Activated T-helper 9 cell treated with anti-CD3 and anti-CD28 coated beads, Interleukin-2, amount 50 U/mL, for 16 hours (primary cell): ENCODE results near the gene EVI5.
"Not testable (repeated sequence)": the region's sequence is repeated elsewhere in the genome, so short reads cannot be mapped to it uniquely, and the experiment has no call there.

Experiments used
- DNase-seq: peaks from one replicate; pipeline ENCODE4 v3.0.0-alpha.2; 2020; ENCODE audit warnings: low read depth

EVI5 gene

DNA sequence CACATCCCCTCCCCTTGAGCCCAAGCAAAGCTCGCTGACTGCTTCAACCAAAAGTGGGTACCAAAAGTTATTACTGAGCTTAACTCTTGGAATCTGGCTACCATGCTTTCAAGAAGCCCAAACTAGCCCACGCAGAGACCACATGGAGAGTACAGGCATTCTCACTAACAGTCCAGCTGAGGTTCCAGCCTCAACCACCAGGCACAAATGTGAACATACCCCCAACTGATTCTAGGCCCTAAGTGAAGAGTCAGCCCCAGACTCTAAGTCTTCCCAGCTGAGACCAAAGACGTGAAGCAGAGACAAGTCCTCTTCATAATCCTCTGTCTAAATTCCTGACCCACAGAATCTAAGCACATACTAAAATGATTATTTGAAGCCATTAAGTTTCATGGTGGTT is 36.8 kb downstream of the EVI5 start:
- DNase-seq, result no peak

DNA sequence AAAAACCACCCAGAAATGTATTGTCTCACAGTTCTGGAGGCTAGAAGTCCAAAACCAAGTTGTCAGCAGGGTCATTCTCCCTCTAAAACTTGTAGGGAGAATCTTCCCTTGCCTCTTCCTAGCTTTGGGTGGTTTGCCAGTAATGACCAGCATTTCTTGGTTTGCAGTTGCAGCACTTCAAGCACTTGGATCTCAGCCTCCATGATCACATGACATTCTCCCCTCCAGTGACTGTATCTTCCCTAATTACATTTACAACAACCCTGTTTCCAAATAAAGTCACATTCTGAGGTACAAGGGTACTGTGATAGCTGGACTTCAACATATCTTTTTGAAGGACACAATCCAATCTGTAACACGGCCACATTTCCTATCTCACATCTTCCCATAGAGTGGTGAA is 37.2 kb downstream of the EVI5 start:
- DNase-seq, result no peak

DNA sequence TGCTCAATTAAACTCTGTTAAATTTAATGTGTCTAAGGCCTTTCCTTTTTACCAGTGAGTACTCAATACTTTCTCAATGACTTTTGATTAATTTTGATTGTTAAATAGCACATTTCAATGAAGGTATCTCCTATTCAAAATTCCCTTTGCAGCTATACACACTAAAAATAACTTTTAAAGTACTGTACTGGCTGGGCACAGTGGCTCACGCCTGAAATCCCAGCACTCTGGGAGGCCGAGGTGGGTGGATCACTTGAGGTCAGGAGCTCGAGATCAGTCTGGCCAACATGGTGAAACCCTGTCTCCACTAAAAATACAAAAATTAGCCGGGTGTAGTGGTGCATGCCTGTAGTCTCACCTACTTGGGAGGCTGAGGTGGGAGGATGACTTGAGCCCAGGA is 38.7 kb downstream of the EVI5 start:
- not testable (repeated sequence) for DNase-seq

DNA sequence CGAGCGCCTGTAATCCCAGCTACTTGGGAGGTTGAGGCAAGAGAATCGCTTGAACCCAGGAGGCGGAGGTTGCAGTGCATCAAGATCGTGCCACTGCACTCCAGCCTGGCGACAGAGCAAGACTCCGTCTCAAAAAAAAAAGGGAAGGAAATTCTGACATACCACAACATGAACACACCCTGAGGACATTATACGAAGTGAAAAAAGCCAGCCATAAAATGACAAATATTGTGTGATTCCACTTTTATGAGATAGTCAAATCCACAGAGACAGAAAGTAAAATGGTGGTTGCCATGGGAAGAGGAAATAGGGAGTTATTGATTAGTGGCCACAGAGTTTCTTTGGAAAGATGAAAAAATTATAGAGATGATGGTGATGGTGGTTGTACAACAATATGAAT is 41.7 kb downstream of the EVI5 start:
- no peak for DNase-seq

DNA sequence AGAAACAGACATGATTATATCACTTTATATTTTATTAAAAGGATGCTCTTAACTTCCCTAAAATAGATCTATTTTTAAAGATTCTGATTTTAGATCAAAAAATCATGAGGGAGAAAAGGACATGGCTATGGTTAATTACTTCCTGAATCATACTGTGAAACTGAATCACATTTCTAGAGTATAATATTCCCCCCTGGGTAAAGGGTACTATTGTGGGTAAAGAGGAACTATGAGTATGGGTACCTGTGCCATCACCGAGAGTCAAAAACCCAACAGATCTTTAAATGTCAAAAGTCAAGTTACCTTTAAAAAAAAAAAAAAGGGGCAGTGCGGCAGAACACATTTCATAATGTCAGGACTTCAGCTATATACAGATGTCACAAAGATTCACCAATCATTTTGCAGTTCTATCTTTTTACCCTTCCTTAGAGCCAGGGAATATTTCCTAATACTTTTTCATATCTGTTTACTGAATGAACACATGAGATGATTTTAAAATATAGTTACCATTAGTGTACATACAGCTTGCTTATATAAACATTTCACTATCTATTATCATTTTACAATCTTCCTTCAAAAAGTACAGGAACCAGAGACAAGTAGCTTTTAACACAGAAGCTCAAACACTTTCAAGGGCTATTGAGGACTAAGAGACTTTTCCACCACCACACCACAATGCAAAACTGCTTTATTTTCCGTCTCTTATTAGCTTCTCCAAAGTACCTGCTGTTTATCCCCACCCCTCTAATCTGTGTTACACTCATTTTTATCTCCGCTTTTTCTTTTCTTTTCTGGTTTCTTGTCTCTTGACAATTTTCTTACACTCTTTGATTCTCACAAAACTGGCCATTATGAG is 45.0 kb downstream of the EVI5 start:
- no peak for DNase-seq

DNA sequence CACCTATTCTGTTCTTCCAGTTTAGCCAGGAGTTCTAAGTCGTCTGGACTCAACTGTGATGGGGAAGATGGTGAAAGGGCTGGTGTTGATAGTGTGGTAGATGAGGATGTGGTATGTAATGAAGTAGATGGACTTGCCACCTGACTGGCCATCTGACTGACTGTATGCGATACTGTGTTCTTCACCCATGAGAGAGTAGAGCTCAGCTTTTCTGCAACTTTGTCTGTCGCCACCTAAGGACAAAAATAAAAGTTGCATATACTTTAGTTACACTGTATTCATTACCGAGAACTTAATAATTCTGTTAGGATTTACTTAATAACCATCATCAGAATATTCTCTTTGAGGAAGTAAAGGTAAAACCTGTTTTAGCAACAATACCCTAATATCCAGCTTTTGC is 48.5 kb downstream of the EVI5 start:
- DNase-seq, result no peak

DNA sequence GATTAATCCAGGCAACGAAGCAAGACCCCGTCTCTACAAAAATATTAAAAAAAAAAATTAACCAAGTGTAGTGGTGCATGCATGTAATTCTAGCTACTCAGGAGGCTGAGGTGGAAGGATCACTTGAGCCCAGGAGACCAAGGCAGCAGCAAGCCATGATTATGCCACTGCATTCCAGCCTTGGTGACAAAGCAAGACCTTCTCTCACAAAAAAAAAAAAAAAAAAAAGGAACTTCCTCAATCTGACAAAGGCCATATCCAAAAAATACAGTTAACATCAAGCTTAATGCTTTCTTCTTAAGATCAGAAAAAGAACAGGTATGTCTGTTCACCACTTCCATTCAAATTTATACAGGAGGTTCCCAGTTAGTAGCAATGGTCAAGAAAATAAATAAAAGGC is 54.4 kb downstream of the EVI5 start:
- no peak for DNase-seq

DNA sequence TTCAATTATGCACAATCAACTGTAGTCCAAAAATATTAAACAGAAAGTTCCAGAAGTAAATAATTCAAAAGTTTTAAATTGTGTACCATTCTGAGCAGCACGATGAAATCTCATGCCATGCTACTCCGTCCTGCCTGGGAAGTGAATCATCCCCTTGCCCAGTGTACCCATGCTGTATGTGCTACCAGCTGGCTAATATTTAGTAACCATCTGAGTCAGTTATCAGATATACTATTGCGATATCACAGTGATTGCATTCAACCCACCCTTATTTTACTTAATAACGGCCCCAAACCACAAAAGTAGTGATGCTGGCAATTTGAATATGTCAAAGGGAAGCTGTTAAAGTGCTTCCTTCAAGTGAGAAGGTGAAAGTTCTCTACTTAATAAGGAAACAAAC is 56.2 kb downstream of the EVI5 start:
- no peak for DNase-seq

DNA sequence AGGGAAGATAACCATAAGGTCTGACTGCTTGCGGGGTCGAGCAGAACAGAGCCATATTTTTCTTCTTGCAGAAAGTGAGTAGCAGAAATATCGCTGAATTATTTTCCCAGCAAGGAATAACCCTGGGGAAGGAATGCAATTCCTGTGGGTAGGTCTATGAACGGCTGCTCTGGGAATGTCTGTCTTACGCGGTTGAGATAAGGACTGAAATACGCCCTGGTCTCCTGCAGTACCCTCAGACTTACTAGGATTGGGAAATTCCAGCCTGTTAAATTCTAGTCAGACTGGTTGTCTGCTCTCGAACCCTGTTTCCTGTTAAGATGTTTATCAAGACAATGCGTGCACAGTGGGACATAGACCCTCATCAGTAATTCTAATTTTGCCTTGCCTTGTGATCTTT is 61.2 kb downstream of the EVI5 start:
- not testable (repeated sequence) for DNase-seq

DNA sequence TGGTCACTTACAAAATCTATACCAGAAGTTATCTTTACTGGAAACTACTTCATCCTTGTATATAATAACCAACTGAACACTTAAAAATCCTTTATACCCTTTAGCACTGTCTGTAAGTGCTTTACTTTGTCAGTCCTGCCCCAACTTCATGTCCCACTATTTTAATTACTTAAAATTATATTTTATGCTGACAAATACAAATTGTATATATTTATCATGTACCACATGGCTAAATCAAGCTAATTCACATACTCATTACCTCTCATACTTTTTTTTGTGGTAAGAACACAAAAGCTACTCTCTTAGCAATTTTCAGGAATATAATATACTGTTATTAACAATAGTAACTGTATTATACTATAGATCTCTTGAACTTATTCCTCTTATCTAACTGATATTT is 63.0 kb downstream of the EVI5 start:
- DNase-seq, result no peak

DNA sequence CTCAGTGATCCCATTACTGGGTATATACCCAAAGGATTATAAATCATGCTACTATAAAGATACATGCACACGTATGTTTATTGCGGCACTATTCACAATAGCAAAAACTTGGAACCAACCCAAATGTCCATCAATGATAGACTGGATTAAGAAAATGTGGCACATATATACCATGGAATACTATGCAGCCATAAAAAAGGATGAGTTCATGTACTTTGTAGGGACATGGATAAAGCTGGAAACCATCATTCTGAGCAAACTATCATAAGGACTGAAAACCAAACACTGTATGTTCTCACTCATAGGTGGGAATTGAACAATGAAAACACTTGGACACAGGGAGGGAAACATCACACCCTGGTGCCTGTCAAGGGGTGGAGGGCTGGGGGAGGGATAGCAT is 63.8 kb downstream of the EVI5 start:
- DNase-seq, result not testable (repeated sequence)

DNA sequence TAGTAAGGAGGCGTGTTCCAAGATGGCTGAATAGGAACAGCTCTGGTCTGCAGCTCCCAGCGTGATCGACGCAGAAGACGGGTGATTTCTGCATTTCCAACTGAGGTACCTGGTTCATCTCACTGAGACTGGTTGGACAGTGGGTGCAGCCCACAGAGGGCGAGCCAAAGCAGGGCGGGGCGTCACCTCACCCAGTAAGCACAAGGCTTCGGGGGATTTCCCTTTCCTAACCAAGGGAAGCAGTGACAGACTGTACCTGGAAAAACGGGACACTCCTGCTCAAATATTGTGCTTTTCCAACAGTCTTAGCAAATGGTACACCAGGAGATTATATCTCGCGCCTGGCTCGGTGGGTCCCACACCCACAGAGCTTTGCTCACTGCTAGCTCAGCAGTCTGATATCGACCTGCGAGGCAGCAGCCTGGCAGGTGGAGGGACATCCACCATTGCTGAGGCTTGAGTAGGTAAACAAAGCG is 69.4 kb downstream of the EVI5 start:
- not testable (repeated sequence) for DNase-seq

DNA sequence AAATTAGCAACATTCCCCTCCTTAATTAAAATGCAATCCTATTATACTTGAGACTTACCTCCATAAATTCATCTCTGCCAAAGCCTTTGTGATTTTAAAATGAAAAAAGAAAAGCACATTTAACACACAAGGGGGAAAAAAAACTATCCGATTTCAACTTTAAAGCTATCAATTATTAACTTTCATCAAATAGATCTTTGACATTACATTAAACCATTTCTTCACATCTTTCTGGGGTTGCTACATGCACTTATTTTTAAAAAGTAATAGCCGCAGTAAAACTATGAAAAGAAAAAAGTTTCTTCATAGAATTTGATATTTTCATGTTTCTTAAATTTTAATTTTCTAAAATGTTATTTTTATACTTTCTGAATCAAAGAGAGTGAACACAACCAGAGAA is 71.0 kb downstream of the EVI5 start:
- no peak for DNase-seq

DNA sequence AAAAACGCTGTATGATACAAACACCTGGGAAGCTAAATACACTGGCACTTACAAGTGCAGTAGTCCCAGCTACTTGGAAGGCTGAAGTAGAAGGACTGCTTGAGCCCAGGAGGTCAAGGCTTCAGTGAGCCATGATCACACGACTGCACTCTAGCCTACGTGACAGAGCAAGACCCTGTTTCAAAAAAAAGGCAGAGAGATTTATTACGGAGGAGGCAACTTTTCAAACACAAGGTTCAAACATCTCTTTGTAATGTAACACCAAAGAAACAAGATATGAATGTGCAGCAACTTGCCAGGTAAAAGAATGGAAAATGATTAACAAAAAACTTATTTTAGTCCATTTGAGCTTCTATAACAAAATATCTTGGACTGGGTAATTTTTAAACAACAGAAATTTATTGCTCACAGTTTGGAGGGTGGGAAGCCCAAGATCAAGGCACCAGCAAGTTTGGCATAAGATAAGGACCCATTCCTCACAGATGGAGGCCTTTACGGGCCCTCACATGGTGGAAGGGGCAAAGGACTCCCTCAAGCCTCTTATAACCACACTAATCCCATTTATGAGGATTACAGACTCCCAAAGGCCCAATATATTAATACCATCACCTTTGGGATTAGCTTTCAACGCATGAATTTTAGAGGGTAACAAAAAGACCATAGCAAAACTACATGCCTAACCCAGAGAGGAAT is 73.3 kb downstream of the EVI5 start:
- DNase-seq, result no peak

DNA sequence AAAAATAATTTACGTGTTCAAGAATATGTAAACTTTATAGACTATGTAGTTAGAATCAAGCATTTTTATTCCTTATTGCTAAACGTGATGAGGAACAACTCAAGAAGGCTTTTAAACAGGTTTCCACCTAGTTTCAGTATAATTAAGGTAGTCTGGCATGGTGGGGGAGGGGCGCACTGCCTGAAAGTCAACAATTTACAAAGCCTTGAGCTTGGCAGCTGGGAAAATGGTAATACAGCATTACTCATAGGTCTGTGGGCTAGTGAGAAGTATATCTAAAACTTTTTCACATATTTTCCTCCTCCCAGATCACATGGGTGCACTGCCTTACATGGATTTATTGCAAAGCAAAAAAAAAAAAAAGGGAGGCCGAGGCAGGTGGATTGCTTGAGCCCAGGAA is 75.2 kb downstream of the EVI5 start:
- no peak for DNase-seq

DNA sequence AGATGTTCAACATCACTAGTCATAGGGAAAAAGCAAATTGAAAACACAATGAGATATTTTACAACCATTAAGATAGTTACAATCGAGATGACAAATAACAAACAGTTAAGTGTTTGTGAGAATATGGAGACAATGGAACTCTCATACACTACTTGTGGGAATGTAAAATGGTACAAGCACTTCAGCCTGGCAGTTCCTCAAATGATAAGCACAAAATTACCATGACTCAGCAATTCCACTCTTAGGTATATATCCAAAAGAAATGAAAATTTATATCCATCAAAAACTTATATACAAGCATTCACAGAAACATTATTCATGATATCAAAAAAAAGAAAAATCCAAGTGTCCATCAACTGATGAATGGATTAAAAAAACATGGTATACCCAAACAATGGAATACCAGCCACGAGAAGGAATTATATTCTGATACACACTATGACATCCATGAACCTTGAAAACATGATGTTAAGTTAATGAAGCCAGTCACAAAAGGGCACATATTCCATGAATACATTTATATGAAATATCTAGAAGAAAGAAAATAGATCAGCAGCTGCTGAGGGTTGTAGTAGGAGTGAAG is 76.4 kb downstream of the EVI5 start:
- no peak for DNase-seq

DNA sequence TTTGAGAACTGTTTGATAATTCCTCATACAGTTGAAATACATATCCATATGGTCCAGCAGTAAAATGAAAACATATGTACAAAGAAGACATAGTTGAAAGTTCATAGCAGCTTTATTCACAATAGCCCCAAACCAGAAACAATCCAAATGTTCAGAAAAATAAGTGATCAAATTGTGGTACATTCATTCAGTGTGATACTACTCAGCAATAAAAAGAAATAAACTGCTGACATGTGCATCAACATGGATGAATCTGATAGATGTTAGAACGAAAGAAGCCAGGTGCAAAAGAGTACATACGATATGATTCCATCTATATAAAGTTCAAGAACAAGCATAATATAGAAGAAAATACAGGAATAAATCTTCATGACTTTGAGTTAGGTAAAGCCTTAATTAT is 77.2 kb downstream of the EVI5 start:
- DNase-seq, result no peak

DNA sequence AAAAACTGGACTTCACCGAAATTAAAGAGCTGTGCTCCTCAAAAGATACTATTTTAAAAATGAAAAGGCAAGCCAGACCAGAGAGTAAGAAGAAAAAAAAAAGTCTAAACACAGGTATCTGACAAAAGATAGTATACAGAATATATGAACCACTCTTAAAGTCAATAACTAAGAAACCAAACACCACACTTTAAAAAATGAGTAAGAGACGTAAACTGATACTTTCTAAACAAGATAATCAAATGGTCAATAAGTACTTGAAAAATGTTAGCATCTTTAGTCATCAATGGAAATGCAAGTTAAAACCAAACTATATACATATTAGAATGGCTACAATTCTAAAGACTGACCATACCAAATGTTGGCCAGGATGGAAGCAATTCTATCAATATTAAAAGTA is 77.6 kb downstream of the EVI5 start:
- DNase-seq, result no peak

DNA sequence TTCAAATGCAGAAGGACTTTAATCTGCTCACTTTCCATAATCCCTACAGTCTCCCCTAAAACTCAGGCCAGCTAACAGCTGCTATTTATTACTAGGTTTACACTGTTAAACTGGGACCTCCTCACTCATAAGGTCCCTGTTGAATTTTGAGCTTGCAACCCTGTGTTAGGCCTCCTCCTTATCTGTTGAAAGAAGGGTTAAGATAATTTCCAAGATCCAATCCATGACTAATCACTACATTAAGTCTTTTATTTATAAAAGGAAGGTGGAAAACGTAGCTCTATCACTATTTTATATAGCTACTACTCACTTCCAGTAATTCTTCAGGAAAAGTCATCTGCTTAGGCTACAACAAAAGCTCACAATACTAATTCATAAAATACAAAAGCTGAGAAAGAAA is 79.5 kb downstream of the EVI5 start:
- DNase-seq, result no peak

DNA sequence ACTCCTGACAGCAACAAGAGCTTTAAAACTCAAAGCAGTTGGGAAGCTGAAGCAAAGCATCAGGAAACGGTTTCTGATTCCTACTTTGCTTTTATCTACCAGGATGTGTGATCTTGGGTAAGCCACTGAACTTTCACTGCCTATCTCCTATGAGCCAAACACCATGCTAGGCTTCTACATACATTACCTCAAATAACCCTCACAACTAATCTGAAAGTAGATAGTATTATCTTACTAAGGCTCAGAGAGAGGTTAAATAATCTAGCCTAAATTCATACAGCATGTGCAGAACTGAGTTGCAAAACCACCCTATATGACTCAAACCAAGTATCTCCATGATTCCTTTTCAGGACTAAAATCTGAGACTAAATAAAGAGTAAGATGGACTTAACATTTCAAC is 83.8 kb downstream of the EVI5 start:
- DNase-seq, result no peak

DNA sequence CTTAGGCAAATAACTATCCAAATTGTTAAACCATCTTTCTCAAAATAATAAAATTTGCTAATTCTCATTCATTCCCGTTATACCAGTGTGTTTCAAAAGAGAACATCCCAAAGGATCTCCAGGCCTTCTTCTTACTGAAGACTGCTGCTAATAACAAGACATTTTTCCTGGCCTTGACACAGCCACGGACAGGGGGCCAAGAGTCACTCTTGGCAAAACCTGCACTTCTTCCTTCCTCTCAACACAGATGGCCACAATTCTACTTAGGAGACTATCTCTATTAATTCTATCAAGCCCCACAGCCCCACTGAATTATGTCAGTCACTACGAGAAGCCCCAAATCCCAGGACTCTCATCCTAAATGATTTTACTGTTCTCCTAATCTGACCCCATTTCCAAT is 86.0 kb downstream of the EVI5 start:
- no peak for DNase-seq

DNA sequence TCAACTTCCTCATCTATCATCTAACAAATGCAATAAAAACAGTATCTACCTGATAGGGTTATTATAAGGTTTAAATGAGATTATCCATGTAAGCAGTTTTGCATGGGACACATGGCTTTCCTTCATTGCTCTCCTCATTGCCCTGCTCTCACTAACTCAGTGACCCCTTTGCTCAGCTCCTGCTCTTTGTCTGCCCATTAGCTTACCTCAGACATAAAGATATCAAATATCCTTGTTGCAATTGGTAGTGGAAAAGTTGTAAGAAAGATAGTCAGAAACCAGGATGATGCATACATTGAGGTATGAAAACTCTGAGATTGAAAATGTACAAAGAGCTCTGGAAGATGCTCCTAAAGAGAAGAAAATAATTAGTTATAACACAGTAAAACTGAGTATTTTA is 89.8 kb downstream of the EVI5 start:
- no peak for DNase-seq

DNA sequence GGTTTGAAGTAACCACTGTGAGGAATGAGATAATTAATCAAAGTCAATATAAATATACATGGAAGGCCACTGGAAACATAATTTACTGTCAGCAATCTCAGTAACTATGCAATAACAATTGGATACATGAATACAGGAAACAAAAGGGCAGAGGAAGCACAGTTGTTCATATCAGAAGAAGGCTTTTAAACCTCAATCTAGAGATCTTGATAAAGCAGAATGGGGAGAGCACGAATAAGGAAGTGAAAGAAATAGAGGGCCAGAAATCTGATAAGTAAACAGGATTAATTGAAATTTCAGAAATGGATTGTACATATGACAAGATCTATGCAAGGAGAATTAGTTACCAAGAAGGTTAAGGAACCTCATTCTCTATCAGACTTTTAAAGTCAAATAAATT is 93.0 kb downstream of the EVI5 start:
- DNase-seq, result no peak
